GM20431 (cell line): ENCODE results near the gene CABYR.
"Not testable (repeated sequence)": the region's sequence is repeated elsewhere in the genome, so short reads cannot be mapped to it uniquely, and the experiment has no call there.

Experiments
- in situ Hi-C: fragments of 300-500 bp; cut with MseI, MboI; formaldehyde crosslinking; loops from one replicate; pipeline ENCODE4 v1.15.0; 2020; ENCODE audit warnings: low sequenced_read_pairs; ENCODE audit not compliant: unreplicated experiment

CABYR gene

DNA sequence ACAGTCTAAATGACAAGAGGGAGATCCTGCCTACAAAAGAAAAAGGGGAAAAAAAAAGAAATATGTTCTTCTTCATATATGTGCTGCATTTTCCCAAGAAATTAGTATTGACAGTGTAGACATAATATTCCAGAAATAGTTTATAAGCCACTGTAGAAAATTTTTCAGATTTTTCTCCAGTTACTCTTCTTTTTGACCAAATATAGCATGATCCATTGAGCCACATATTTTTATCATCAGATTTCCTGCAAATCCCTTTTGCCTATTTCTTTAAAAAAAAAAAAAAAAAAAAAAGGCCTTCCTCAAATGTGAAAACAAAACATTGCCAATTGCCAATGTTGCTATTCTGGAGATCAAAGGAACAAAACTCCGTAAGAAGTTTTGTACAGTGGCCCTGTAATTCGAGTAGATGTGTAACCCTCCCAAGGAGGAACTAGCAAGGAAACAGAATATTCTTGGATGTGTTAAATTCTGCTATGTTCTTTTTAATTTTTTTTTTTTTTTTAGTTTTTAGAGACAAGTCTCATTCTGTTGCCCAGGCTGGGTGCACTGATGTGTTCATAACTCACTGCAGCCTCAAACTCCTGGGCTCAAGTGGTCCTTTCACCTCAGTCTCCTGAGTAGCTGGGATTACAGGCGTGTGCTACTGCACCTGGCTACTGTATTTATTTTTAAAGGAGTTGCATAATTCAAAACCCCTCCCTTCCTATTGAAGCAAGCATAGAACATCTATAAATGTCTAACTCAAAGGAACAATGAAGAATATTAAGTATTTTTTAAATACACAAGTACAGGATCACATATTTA lies 12.5 kb upstream of the CABYR start:
- in situ Hi-C loops, result no loop called here

- in situ Hi-C loops, result no loop called here
Observed at GRCh38 chr18:24127735-24128134, 11.1 kb upstream of the CABYR start.

DNA sequence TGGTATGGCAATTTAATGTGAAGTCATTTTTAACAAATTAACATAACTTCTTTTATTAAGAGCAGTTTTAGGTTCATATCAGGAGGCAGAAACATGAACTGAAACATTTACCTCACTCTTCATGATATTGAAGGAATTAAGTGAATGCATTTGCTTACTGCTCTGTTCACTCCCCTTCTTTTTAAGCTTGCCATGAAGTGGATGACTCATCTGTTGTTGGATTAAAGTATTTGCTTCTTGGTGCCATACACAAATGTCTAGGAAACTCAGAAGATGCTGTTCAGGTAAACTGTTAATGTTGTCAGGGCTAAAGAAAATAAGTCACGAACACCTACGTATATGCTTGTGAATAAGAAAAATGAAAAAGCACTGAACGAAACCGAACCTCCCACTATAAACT lies 10.2 kb upstream of the CABYR start:
- in situ Hi-C loops, result no loop called here

GRCh38 chr18:24130494-24130893 lies 8.4 kb upstream of the CABYR start:
- in situ Hi-C loops, result no loop called here

DNA sequence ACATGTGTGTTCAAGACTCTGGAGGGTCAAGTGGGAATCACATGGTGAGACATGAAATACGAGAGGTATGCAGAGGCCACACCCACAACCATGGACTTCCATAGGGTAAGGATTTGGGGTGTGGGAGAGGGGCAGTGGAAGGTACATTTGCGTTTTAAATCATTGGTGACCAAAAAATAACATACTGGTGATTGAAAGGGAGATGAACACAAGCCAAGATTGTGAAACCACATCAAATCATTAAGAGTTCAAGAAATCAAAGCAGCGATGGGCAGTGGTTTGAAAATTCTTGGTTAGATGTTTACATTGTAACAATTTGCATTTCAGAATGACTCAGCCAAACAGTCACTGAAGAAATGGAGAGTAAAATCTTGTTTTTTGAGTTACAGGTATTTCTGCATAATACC lies 1.9 kb upstream of the CABYR start:
- in situ Hi-C loops, result no loop called here

GRCh38 chr18:24138409-24138788 lies 463 bp upstream of the CABYR start:
- in situ Hi-C loops, result no loop called here

DNA sequence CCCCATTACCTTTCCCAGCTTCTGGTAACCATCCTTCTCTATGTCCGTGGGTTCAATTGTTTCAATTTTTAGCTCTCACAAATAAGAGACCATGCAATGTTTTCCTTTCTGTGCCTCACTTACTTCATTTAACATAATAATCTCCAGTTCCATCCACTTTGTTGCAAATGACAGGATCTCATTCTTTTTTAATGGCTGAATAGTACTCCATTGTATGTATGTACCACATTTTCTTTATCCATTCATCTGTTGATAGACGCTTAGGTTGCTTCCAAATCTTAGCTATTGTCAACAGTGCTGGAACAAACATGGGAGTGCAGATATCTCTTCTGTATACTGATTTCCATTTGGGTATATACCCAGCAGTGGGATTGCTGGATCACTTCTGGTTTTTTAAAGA lies 1.8 kb downstream of the CABYR start:
- in situ Hi-C loops, result no loop called here

- in situ Hi-C loops, result no loop called here
Observed at GRCh38 chr18:24142376-24142775, 3.5 kb downstream of the CABYR start.

DNA sequence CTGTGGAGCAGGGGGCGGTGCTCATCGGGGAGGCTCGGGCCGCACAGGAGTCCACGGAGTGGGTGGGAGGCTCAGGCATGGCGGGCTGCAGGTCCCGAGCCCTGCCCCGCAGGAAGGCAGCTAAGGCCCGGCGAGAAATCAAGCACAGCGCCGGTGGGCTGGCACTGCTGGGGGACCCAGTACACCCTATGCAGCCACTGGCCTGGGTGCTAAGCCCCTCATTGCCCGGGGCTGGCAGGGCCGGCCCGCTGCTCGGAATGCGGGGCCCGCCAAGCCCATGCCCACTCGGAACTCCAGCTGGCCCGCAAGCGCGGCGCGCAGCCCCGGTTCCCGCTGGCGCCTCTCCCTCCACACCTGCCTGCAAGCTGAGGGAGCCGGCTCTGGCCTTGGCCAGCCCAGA lies 10.7 kb downstream of the CABYR start:
- in situ Hi-C loops, result not testable (repeated sequence)

DNA sequence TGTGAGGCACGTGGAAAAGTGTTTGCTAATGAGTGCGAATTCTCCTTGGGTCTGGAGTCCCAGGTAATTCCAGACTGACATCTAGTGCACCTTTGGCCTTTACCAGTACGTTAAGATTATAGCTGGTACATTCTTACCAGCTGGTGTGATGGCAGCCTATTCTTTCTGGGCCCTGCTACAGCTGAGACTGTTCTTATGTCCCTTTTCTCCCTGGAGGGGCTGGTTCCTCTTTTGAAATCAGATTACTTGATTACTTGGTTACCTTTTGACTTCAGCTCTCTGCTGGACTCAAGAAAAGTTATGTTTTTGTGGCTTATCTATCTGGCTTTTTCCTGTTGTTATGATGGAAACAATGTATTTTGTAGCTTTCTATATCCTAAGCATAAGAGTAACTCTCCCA lies 14.5 kb downstream of the CABYR start:
- in situ Hi-C loops, result no loop called here

DNA sequence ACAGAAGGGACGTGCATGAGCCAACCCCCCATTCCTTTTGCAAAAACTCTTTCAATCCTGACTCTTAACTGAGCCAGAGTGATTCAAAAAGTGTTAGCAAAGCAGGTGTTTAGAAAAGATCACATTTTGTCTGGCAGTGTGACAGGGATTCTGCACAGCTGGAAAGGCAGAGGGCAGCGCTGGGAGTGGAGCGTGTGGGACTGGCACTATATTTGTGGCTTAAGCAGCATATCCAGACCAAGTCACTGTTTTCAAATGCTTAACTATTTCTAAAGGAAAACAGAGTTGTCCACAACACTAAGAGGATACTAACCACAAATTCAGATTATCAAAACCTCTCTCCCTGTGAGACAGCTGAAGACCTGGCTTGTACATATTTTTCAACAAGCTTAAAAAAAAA lies 19.0 kb downstream of the CABYR start:
- in situ Hi-C loops, result no loop called here

GRCh38 chr18:24160086-24160485 lies 21.2 kb downstream of the CABYR start:
- in situ Hi-C loops, result no loop called here

DNA sequence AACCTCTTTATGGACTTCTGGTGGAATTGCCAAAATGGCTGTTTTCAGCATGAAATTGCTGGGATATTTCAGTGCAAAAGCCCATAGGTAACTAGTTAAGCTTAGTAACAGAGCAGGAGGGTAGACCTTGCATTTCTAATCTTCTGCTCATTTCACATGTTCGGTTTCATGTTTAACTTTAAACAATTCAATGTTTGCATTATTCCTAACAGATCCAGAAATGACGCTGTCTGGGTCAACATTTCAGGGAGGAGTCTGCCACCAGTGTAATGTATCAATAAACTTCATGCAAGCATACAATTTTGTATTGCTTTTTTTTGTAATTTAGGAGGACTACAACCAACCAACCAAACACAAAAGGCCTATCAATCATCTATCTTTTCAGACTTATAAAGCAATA lies 22.4 kb downstream of the CABYR start:
- in situ Hi-C loops, result no loop called here

DNA sequence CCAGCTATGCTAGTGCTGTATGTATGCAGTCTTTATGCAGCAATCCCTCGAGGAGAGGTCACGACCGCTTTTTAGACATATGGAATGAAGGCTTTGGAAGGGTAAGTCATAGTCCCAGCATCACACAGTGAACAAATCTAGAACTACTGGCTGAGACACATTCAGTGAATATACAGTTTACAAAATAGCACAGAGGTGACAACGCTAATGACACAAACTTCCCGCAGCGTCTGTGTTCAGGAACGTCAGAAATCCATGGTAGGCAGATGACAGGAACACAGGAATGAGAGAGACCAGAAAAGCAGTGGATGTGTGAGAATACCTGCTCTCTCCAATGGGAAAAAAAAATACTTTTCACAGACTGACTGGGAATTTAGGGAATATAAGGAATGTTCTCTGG lies 29.6 kb downstream of the CABYR start:
- in situ Hi-C loops, result no loop called here

DNA sequence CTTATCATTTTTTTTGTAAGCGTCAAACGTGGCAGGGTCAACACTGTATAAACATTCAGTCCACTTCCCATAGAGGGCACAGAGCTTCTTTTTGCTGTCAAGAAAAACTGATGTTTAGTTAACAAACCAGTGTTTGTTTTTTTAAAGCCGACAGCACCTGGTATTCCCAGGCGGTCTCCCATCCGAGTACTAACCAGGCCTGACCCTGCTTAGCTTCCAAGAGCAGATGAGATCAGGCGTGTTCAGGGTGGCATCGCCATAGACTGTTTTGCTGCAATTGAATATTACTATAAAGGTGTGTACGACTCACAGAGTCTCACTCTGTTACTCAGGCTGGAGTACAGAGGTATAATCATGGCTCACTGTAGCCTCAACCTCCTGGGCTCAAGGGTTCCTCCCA lies 31.5 kb downstream of the CABYR start:
- in situ Hi-C loops, result no loop called here

- in situ Hi-C loops, result no loop called here
Observed at GRCh38 chr18:24173997-24174396, 35.1 kb downstream of the CABYR start.

DNA sequence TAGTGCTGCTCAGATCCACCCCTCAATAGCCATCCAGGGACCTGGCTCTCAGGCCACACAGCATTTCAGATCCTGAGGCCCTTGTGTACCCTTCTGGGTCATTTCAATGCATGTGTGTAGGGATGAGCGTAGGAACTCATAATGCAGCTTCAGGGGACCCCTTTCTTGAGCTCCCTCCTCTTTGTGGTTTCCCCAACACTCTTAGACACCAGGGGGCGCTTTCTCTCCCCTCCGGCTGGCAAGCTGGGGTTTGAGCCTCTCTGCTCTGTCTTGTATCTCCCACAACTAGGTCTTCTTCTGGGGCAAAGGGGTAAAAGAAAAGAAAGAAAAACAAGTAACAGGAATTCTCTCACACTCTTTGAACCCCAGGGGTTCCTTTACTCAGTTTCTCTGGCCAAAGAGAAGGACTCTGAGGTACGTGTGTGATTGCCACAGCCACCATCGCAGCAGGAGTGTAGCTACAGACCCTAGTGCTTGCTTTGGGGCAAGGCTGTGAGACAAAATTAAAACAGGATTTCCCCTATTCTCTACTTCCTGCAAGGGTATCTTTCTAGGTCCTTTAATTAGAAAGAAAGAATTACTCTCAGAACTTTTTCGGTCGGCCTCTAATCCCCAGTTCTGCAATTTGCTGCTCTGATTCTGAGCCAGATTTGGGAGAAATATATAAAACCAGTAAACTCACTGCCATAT lies 38.0 kb downstream of the CABYR start:
- in situ Hi-C loops, result no loop called here

DNA sequence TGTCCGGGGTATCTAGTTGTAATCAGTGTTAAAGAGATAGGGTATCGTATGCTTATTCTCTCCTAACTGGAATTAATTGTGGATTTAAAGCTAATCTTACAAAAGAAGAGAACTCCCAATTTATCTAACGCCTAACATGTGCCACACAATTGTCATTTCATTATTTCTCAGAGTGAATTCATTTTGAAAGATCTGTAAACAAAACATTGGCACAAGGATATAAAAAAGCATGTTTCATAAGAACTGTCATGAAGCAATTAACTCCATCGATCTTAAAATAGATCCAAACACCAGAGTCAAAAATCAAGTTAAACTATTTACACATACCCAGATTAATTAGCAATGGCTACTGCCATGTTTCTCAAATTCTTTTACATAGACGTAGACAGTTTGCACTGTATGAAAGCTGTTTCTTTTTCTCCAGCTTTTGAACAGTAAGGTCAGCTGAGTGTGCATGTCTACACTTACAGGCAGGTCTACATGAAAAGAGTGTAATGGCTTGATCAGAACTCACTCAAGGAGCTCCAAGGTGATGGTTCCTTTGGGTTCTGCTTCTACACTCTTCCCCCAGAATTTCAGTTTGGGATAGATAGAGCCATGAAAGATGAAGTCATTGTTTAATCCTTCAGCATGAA lies 38.8 kb downstream of the CABYR start:
- in situ Hi-C loops, result no loop called here

DNA sequence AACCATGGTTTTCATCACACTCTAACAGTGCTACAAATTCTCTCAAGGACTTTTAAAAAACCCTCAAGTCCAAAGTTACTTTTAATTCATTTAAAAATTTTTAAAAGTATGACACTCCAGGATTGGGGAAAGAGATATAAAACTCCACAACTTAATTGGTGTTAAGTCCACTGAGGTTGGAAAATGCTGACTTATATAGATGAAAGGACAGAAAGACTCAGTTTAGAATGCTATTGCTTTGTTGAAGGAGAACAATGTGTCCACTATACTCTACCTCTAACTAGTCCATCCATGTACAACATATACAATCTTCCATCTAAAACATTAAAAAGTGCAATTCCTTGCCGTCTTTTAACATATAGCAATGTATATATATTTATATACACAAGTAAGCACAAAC lies 41.2 kb downstream of the CABYR start:
- in situ Hi-C loops, result no loop called here

DNA sequence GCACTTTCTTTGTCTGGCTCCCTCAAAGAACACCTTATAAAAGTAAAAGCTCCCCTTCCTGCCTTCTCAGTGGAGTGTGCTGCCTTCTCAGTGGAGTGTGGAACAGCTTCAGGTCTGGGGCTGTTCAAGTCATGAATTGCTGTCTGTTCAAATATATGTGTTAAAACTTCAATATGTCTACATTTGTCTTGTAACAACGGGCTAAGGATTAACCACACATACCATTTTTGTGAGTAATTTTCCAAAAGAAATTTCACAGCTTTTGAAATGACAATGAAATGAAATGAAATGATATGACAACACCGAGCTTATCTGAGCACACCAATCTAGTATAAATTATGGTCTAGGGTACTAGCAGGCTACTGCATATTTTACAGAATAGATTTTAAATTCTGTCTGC lies 42.9 kb downstream of the CABYR start:
- in situ Hi-C loops, result no loop called here

DNA sequence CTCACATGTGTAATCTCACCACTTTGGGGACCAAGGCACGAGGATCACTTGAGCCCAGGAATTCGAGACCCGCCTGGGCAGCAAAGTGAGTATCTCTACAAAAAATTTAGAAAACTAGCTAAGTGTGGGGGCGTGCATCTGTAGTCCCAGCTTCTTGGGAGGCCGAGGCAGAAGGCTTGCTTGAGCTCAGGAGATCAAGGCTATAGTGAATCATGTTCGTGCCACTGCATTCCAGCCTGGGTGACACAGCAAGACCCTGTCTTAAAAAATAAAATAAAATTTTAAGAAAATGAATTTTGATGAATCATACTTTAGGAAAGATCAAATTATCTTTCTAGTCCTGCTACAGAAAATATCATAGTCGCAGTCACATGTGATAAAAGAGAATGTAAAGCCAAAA lies 46.9 kb downstream of the CABYR start:
- in situ Hi-C loops, result no loop called here
